ENCODE results near the gene GRIN2A. TPM values are rescaled to one million over a fixed set of nuclear protein-coding genes. Genes with fewer than 3 reads are reported as not detected.
"Not testable (repeated sequence)": the region's sequence is repeated elsewhere in the genome, so short reads cannot be mapped to it uniquely, and the experiment has no call there.

The GRIN2A gene
- total RNA-seq, 1 donor from 2014 or later = 6.8 TPM

- Mint-ChIP-seq H3K4me1 (ENCODE audit: low read depth, unreplicated experiment) (peaks cover 1% of the 10 kb centered on the region), H3K9me3 (ENCODE audit: unreplicated experiment) (peaks cover 2% of the 10 kb centered on the region), H3K27me3 (ENCODE audit: unreplicated experiment) (peaks cover 5% of the 10 kb centered on the region), H3K36me3 (ENCODE audit: unreplicated experiment) (no peaks in the 10 kb centered on the region), H3K27ac (ENCODE audit: unreplicated experiment) (no peak overlapping the region), H3K4me3 (ENCODE audit: unreplicated experiment) (no peak overlapping the region)
- no peak for TF ChIP-seq CTCF (IDR thresholded peaks at IDR 0.05; ENCODE audit: partially characterized antibody, unreplicated experiment)
- DNase-seq = no peak
Observed at GRCh38 chr16:9898124-9898523, 284.1 kb downstream of the GRIN2A start.

- Mint-ChIP-seq H3K4me1 (ENCODE audit: low read depth, unreplicated experiment) (no peaks in the 10 kb centered on the region), H3K9me3 (ENCODE audit: unreplicated experiment) (peaks cover 2% of the 10 kb centered on the region), H3K36me3 (ENCODE audit: unreplicated experiment) (peaks cover 4% of the 10 kb centered on the region), H3K4me3 (ENCODE audit: unreplicated experiment) (no peak overlapping the region), H3K27ac (ENCODE audit: unreplicated experiment) (no peak overlapping the region), H3K27me3 (ENCODE audit: unreplicated experiment) (peaks cover 4% of the 10 kb centered on the region)
- DNase-seq = no peak
- no peak for TF ChIP-seq CTCF (IDR thresholded peaks at IDR 0.05; ENCODE audit: partially characterized antibody, unreplicated experiment)
Observed at GRCh38 chr16:9895817-9896216, 286.4 kb downstream of the GRIN2A start.

GRCh38 chr16:9885876-9886275 is 296.4 kb downstream of the GRIN2A start:
- TF ChIP-seq CTCF (IDR thresholded peaks at IDR 0.05; ENCODE audit: partially characterized antibody, unreplicated experiment) = no peak
- Mint-ChIP-seq H3K9me3 (ENCODE audit: unreplicated experiment) (no peaks in the 10 kb centered on the region), H3K4me3 (ENCODE audit: unreplicated experiment) (no peak overlapping the region), H3K36me3 (ENCODE audit: unreplicated experiment) (peaks cover 7% of the 10 kb centered on the region), H3K27ac (ENCODE audit: unreplicated experiment) (no peak overlapping the region), H3K4me1 (ENCODE audit: low read depth, unreplicated experiment) (no peaks in the 10 kb centered on the region), H3K27me3 (ENCODE audit: unreplicated experiment) (peaks cover 4% of the 10 kb centered on the region)
- no peak for DNase-seq

GRCh38 chr16:9885467-9885866 is 296.8 kb downstream of the GRIN2A start:
- Mint-ChIP-seq H3K27ac (ENCODE audit: unreplicated experiment) (no peak overlapping the region), H3K36me3 (ENCODE audit: unreplicated experiment) (peaks cover 7% of the 10 kb centered on the region), H3K4me3 (ENCODE audit: unreplicated experiment) (no peak overlapping the region), H3K9me3 (ENCODE audit: unreplicated experiment) (no peaks in the 10 kb centered on the region), H3K4me1 (ENCODE audit: low read depth, unreplicated experiment) (no peaks in the 10 kb centered on the region), H3K27me3 (ENCODE audit: unreplicated experiment) (peaks cover 4% of the 10 kb centered on the region)
- no peak for DNase-seq
- no peak for TF ChIP-seq CTCF (IDR thresholded peaks at IDR 0.05; ENCODE audit: partially characterized antibody, unreplicated experiment)

- not testable (repeated sequence) for H3K27ac Mint-ChIP-seq (ENCODE audit: unreplicated experiment); DNase-seq; H3K27me3 Mint-ChIP-seq (ENCODE audit: unreplicated experiment); H3K36me3 Mint-ChIP-seq (ENCODE audit: unreplicated experiment); H3K4me3 Mint-ChIP-seq (ENCODE audit: unreplicated experiment); H3K9me3 Mint-ChIP-seq (ENCODE audit: unreplicated experiment); H3K4me1 Mint-ChIP-seq (ENCODE audit: low read depth, unreplicated experiment)
Observed at GRCh38 chr16:9875981-9876380, 306.2 kb downstream of the GRIN2A start.

- Mint-ChIP-seq H3K9me3 (ENCODE audit: unreplicated experiment) (no peaks in the 10 kb centered on the region), H3K4me1 (ENCODE audit: low read depth, unreplicated experiment) (no peaks in the 10 kb centered on the region), H3K4me3 (ENCODE audit: unreplicated experiment) (no peak overlapping the region), H3K27ac (ENCODE audit: unreplicated experiment) (no peak overlapping the region), H3K36me3 (ENCODE audit: unreplicated experiment) (no peaks in the 10 kb centered on the region), H3K27me3 (ENCODE audit: unreplicated experiment) (peaks cover 3% of the 10 kb centered on the region)
- DNase-seq = no peak
- TF ChIP-seq CTCF (IDR thresholded peaks at IDR 0.05; ENCODE audit: partially characterized antibody, unreplicated experiment) = no peak
Observed at GRCh38 chr16:9874219-9874618, 308.0 kb downstream of the GRIN2A start.

Data from glutamatergic neuron (in vitro differentiated cells).